K562 (cell line): ENCODE results near the gene IRF1.

Source experiments
- CTCF ChIP-seq, 3 experiments: IDR thresholded peaks in 2 of 3; conservative IDR thresholded peaks in 1 of 3; 2 replicates each; pipeline ENCODE4 v1.5.1; 2011 to 2012; ENCODE audit warnings: low read length in 3 of 3, mild to moderate bottlenecking in 3 of 3, control low read depth in 2 of 3, improper control_type of control experiment in 1 of 3, inconsistent platforms in 1 of 3, low read depth in 1 of 3, mixed read lengths in 1 of 3, moderate library complexity in 1 of 3; ENCODE audit not compliant: insufficient read depth in 2 of 3
- E2F1 ChIP-seq: sonication (generic); formaldehyde crosslinking; IDR thresholded peaks from 2 replicates; pipeline ENCODE4 v1.8.1; 2023; ENCODE audit warnings: mild to moderate bottlenecking, missing genetic modification reagents, moderate library complexity
- FOXM1 ChIP-seq, 2 experiments: fragments of 450-650 bp in 1 of 2; sonication (generic) in 1 of 2; formaldehyde crosslinking in 1 of 2; IDR thresholded peaks; 2 replicates each; pipeline versions ENCODE4 v1.6.1 to v1.9.0; 2017 to 2022; ENCODE audit warnings: low read depth in 2 of 2, mild to moderate bottlenecking in 2 of 2, missing genetic modification reagents in 1 of 2, moderate library complexity in 1 of 2
- HBP1 ChIP-seq: fragments of 450-650 bp; formaldehyde crosslinking; IDR thresholded peaks from 2 replicates; pipeline ENCODE4 v1.4.0; 2022; ENCODE audit warnings: missing genetic modification characterization
- KLF6 ChIP-seq: fragments of 250-450 bp; sonication (Bioruptor Pico); IDR thresholded peaks from 2 replicates; pipeline ENCODE4 v1.4.0; 2020; ENCODE audit warnings: mild to moderate bottlenecking, moderate library complexity, borderline replicate concordance
- MYNN ChIP-seq, 2 experiments: sonication (generic); formaldehyde crosslinking in 1 of 2; IDR thresholded peaks; 2 replicates each; pipeline versions ENCODE4 v1.5.0 to v1.6.1; 2016 to 2020; ENCODE audit warnings: antibody characterized with exemption in 1 of 2, missing genetic modification reagents in 1 of 2
- NFE2L1 ChIP-seq: fragments of 450-650 bp; IDR thresholded peaks from 2 replicates; pipeline ENCODE4 v1.6.1; 2016; ENCODE audit warnings: missing genetic modification characterization, low read depth, mild to moderate bottlenecking, missing compliant biosample characterization, moderate library complexity, borderline replicate concordance
- ZBTB17 ChIP-seq: fragments of 450-650 bp; formaldehyde crosslinking; IDR thresholded peaks from 2 replicates; pipeline ENCODE4 v1.4.0; 2020; ENCODE audit warnings: mild to moderate bottlenecking
- ZBTB8A ChIP-seq: fragments of 450-650 bp; IDR thresholded peaks from 2 replicates; pipeline ENCODE4 v1.6.1; 2018; ENCODE audit warnings: mild to moderate bottlenecking, moderate library complexity; ENCODE audit not compliant: partially characterized antibody
- ZC3H4 ChIP-seq: sonication (generic); formaldehyde crosslinking; IDR thresholded peaks from 2 replicates; pipeline ENCODE4 v1.9.0; 2021; ENCODE audit warnings: missing genetic modification reagents, borderline replicate concordance
- ZZZ3 ChIP-seq: fragments of 450-650 bp; IDR thresholded peaks from 2 replicates; pipeline ENCODE4 v1.6.1; 2016; ENCODE audit warnings: antibody characterized with exemption, mild to moderate bottlenecking, moderate library complexity

- TF ChIP-seq ZBTB17 (CRISPR knock-in tag) = no peak
- no peak for TF ChIP-seq E2F1 (CRISPR knock-in tag)
- no peak for TF ChIP-seq NFE2L1
- no peak for TF ChIP-seq ZBTB8A
- TF ChIP-seq FOXM1 (IDR thresholded peaks at IDR 0.05; ENCODE audit: low read depth) = no peak
- TF ChIP-seq FOXM1 (CRISPR knock-in tag; IDR thresholded peaks at IDR 0.05; ENCODE audit: low read depth) = no peak
- TF ChIP-seq ZZZ3 = no peak
- TF ChIP-seq CTCF (IDR thresholded peaks at IDR 0.05 in 2 of 3, conservative IDR thresholded peaks at IDR 0.05 in 1 of 3; ENCODE audit: insufficient read depth in 2 of 3, low read depth in 1 of 3, low read length in 3 of 3) = no peak
- no peak for TF ChIP-seq KLF6 (CRISPR knock-in tag)
- no peak for TF ChIP-seq MYNN (IDR thresholded peaks at IDR 0.05)
- no peak for TF ChIP-seq MYNN (CRISPR knock-in tag; IDR thresholded peaks at IDR 0.05)
- no peak for TF ChIP-seq HBP1 (CRISPR knock-in tag)
- no peak for TF ChIP-seq ZC3H4 (CRISPR knock-in tag)
Observed at GRCh38 chr5:132485641-132486317, 4.8 kb downstream of the IRF1 start.
